GM18868 (cell line): ENCODE data around the gene TENT4A.
"Not testable (repeated sequence)": the region's sequence is repeated elsewhere in the genome, so short reads cannot be mapped to it uniquely, and the experiment has no call there.

Experiments
- ATAC-seq: cut with Tn5 transposase; IDR thresholded peaks from one replicate; pipeline ENCODE4 v1.9.1; 2021; ENCODE audit warnings: mild to moderate bottlenecking, moderate library complexity; ENCODE audit not compliant: unreplicated experiment

Gene TENT4A

DNA sequence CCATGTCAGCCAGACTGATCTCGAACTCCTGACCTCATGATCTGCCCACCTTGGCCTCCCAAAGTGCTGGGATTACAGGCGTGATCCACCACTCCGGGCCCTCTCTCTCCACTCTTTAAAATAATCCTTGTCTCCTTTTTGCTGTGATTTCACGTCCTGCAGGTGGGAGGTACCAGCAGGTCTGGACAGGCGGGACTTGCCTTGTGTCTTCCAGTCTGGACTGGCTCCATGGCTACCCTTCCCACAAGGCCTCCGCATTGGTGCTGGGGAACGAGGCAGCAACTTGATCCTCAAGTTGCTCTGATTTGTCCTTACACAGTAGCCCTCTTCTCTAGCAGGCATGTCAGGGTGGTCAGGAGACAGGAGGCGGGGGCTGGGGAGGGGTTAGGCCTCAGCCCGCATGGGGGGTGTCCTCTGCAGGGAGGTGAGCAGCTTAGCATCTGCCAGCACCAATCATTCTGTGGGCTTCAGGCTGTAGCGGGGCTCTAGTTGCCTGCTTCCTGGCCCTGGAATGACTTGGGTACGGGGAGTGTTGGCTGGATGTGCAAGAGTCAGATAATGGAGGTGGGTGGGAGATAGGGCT is 54.3 kb downstream of the TENT4A start:
- ATAC-seq = no peak

DNA sequence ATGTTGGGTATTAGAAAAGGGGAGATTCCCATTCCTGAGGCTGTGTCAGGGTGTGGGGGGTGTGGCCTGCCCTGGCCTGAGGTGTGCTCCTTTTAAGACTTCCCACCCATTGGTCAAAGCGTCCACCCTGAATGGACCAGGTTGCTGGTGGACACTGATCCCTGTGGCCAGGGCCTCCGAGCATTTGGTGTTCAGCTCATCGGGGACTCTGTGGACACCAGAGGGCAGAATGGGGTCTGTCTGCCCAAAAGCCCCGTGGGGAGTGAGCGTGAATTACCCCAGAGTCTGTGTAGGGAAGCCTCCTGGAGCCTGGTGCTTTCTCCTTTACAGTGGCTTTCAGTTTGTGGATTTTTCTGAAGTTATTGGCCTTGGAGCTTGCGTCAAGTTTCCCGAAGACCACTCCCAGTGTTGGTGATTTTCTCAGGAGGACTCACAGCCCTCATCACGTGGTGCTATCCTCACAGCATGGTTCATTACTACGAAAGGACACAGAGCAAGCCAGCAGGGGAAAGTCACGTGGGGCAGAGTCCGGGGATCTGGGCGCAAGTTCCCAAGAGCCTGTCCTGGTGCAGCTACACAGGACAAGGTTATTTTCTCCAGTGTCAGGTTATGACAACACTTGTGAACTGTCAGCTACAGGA is 55.5 kb downstream of the TENT4A start:
- ATAC-seq = no peak

DNA sequence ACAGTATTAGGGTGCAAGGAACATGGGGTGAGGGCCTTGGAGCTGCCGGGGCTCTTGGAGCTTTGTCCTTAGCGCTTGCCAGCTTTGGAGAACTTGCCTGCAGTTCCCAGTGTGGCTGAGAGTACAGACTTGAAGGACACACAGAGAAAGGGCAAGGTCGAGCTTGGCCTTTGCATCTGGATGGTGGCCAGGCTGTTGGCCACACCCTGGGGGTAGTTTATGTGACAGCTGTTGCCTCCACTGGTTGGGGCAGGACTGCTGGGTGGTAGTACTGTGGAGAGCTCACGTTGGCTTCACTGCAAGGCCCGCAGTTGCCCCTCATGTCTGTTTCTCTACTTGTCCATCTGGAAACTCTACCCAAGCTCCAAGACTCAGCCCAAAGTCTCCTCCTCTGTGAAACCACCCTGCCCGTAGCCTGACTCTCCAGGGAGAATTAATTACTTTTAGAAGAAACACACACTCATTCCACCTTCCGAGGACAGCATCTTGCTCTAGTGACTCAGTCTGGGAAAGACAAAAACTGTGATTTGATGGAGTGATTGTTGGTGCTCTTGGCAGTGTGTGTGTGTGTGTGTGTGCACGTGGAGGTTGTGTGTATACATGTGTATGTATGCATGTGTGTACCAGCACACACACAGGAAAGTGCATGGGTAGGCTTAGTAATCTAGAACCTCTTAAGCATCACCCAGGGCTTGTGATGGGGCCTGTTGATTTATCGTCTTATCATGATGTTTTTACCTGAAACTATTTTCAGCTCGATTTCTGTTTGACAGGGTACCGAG is 57.8 kb downstream of the TENT4A start:
- ATAC-seq = no peak

DNA sequence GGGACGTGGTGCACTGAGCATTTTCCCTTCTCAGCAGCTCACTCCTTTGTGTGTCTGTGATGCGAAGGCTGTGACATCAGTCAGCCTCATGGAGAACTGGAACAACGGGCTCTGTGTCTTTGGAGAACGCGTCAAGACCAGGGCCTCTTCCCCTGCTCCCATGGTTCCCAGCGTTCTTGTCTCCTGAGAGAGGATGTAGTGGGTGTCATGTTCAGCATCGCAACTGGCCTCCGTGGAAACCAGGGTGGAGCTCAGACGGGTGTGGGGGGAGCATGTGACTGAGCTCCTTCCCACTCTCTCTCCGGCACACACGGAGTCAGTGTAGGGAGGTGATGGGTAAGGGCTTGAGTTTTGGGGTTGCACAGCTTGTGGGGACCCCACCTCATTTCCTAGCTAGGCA is 59.7 kb downstream of the TENT4A start:
- ATAC-seq = no peak

DNA sequence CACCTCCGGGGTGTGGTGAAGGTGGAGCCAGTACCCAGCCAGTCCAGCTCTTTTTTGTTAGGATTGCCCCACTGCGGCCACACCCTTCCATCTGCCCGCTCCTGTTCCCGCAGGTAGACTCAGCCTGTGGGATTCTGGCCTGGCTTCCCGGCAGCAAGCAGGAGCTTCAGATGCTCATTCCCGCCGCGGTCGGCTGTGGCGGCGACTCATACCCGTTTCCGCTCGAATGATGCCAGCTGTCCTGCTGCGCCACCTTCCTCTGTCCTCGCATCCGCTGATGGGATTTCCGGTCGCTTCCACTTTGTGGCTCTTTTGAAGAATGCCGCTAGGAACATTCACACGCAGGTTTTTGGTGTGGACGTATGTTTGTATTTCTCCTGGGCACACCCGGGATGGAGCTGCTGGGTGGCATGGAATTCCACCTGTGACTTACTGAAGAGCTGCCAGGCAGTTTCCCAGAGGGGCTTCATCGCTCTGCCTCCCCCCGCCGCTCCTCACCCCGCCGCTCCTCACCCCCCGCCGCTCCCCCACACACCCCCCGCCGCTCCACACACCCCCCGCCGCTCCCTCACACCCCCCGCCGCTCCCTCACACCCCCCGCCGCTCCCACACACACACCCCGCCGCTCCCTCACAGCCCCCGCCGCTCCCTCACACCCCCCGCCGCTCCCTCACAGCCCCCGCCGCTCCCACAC is 60.3 kb downstream of the TENT4A start:
- no peak for ATAC-seq

DNA sequence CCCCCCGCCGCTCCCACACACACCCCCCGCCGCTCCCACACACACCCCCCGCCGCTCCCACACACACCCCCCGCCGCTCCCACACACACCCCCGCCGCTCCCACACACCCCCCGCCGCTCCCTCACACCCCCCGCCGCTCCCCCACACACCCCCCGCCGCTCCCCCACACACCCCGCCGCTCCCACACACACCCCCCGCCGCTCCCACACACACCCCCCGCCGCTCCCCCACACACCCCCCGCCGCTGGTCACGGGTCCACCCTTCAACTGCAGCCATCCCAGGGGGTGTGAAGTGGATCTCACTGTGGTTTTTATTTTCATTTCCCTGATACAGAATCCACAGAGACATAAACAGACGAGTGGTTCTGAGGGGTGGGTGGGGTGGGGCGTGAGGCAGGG is 61.0 kb downstream of the TENT4A start:
- not testable (repeated sequence) for ATAC-seq

DNA sequence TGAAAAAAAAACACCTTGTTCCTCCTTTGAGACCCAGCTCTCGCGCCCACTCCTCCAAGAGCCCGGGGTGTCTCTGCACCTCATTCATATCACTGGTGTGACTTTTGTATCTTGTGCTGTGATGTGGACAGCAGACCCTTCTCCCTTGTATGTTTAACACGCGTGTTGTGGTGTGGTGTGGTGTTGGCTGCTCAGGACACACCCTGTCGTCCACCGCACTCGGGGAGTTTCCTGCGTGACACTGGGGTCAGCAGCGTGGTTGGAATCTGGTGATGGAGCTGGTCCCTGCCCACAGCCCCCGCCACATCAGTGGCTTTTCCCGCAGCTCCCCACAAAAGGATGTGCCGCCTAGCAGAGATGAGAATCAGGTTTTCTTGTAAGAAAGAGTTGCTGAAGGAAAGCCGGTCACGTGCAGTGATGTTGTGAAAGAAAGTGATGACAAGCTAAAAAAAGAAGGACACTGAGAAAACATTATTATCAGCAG is 61.5 kb downstream of the TENT4A start:
- no peak for ATAC-seq

DNA sequence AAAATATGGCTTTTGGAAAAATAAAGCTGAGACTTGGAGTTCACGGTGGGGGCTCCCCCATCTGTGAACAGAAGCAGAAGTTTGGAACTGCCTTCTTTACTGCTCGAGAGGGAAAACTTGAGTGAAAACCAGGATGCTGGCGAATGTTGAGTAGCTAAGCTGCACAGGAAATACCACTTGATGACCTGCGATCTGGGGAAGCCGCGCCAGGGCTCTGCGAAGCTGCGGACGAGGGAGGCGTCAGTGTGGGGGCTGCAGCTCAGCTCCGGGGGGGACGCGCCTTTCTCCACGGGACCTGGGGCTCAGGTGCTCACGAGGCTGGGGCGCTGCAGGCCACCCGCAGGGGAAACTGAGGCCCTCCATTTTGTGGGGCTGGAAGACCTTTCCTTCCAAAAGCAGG is 62.3 kb downstream of the TENT4A start:
- no peak for ATAC-seq

DNA sequence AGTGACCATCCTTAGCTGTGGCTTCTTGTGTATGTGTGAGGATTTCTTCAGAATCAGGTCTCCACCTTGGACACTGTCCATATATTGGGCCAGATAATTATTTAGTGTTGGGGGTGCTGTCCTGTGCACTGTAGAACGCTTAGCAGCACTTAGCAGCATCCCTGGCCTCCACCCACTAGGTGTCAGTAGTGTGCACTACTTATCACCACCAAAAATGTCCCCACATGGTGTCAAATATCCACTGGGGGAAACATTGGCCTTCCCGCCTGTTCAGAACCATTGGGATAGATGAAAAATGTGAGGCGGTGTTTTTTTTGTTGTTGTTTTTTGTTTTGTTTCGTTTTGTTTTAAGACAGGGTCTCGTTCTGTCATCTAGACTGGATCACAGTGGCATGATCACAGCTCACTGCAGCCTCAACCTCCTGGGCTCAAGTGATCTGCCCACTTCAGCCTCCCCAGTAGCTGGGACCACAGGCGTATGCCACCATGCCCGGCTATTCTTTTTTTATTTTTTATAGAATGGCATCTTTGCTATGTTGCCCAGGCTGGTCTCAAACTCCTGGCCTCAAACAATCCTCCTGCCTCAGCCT is 67.7 kb downstream of the TENT4A start:
- peak; percentile 88 for ATAC-seq

DNA sequence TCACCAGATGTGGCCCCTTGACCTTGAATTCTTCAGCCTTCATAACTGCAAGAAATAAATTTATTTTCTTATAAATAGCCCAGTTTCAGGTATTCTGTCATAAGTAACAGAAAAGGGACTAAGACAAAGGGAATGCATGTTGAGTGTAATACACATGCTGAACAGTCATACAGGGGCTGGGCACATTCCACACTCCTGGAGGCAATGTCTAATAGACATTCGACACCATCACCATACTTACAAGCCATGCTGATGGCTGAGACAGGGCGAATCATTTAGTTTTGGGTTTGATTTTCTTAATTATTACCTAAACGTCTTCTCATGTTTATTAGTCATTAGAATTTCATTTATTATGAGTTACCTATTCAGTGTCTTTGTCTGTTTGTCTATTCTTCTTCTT is 68.5 kb downstream of the TENT4A start:
- no peak for ATAC-seq

DNA sequence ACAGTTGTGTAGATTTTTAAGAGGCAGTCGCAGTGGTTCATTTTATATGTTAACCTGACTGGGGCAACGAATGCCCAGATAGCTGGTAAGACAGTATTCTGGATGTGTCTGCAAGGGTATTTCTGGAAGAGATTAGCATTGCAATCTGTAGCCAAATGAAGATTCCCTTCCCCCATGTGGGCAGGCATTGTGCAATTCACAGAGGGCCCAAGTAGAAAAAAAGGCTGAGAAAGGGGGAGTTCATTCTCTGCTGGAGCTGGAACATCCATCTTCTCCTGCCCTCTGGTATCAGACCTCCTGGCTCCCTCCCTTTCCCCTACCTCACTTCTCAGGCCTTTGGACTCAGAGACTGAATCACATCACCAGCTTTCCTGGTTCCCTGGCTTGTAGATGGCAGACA is 70.6 kb downstream of the TENT4A start:
- ATAC-seq = no peak

DNA sequence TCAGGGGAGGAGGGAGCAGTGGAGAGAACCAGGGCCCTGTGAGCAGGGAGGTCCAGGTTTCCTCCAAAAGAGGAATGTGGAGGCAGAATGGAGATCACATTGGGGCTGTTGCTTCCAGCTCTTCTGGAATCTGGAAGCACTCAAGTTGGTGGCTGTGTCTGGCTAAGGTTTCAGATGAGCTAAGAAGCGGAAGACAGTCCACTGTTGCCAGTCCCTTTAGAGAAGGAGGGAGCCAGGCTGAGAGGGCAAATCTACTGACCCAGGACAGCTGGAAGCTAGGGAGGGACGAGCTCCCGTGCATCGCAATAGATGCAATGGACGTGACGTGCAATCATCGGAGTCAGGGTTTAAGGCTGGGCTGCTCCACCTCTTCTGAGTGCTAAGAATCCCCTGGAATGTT is 71.2 kb downstream of the TENT4A start:
- no peak for ATAC-seq

DNA sequence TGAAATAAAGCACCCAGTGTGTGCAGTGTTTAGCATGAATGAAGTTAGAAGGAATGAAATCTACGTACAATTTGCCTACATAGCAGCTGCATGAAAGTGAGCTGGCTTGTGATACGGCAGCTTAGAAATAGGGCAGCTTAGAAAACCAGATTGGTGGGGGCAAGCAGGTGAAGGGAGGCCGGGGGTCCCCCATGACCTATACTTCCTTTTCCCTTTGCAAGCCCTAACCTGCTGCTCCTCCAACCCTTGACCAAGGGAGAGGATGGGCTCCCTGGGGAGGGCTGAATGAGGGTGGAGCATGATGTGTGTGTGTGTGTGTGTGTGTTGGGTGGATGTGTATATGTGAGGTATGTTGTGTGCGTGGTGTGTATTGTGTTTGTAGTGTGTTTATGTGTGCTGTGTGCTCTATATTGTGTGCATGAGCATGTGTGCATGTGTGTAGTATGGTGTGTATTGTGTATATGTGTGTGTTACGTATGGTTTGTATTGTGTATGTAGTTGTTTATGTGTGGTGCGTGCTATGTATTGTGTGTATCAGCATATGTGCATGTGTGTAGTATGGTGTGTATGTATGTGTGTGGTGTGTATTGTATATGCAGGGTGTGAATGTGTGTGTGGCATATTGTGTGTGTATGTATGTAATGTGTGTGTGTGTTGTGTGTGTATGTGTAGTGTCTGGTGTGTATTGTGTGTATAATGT is 72.1 kb downstream of the TENT4A start:
- no peak for ATAC-seq

DNA sequence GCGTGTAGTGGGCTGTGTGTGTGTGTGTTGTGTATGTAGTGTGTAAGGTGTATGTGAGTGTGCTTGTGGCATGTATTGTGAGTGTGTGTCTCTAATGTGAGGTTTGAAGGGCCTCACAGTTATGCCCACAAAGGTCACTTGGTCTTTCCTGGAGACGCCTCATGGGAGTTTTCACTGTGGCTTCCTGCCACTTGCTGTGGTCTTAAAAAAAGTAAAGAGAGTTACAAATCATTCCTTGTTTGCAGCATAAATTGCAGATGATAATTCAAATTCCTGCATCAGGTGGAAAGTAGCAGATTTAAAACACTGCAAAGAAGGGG is 72.6 kb downstream of the TENT4A start:
- no peak for ATAC-seq

DNA sequence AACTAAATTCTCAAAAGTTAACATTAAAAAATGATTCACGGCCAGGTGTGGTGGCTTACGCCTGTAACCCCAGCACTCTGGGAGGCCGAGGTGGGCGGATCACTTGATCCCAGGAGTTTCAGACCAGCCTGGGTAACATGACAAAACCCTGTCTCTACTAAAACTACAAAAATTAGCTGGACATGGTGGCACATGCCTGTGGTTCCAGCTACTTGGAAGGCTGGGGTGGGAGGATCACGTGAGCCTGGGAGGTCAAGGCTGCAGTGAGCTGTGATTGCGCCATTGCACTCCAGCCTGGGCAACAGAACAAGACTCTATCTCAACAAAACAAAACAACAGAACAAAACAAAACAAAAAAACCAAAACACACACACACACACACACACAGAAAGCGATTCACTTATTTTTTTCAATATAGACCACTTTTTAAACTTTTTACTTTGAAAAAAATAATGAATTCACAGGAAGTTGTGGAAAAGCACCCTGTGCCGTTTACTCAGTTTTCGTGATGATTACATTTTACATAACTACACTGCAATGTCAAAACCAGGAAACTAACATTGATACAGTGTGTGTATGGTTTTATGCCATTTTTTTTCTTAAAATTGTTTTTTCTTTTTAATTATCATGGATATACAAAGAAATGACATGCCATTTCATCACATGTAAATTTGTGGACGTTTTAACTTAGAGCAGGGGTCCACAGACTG is 73.7 kb downstream of the TENT4A start:
- no peak for ATAC-seq

DNA sequence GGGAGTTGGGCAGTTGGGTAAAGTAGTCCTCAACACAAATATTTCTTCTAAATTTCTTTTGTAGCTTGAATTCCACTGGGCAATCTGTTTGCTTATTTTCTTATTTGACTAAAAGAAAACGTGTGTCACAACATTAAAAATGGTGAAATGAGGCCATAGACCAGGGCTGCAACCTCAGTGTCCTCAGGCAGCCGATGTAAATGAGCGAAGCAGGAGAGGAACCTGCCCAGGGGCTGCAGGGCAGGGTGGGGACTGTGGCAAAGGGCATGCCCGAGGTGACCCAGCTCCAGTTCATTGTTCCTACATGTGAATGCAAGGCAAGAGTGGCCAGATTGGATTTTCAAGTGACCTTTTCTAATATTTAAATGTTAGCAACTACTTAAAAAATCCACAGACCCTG is 74.7 kb downstream of the TENT4A start:
- no peak for ATAC-seq

DNA sequence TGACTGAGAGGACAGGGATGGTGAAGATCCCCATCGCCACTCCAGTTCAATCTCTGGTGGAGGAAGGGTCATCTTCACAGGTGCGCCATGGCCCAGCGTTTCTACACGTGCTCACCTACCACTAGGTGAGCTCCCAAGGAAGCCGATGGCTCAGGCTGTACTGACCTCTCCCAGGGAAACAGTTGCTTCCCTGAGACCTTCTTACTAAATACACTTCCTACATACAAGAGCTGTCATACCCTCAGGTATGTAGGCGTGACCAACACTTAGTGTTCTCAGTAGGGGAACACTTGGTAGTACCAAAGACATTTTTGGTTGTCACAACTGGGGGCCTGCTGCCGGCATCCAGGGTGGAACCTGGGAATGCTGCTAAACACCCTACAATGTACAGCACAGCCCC is 75.2 kb downstream of the TENT4A start:
- ATAC-seq = no peak

DNA sequence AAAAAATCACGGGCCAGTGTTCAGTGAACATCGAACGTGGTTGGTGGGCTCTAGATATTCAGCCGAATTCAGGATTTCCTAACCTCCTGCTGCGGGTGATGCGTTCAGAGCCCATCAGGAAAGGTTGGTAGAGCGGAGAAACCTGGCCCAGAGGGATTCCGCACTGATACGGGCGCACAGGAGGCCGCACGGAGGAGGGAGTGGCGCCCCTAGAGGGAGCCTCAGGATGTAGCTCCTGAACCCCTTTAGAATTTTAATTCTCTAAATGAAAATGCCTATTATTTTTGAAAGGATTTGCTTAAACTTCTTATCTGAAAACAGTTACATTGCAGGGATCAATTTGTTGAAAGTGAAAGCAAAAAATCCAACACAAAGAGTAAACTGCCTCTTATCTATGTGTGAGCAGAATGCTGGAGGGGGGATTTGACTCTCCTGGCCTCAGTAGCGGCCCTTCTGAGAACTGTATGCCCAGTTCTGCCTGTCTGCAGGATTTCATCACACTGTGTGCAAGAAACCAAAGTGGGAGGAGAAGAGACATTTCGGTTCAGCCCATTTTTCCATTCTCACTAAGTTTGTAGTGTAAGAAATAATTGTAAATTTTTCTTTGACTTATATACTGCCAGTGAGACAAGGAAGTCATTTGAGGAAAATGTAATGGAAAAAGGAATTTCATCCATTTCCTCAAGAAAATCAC is 75.9 kb downstream of the TENT4A start:
- ATAC-seq = no peak

DNA sequence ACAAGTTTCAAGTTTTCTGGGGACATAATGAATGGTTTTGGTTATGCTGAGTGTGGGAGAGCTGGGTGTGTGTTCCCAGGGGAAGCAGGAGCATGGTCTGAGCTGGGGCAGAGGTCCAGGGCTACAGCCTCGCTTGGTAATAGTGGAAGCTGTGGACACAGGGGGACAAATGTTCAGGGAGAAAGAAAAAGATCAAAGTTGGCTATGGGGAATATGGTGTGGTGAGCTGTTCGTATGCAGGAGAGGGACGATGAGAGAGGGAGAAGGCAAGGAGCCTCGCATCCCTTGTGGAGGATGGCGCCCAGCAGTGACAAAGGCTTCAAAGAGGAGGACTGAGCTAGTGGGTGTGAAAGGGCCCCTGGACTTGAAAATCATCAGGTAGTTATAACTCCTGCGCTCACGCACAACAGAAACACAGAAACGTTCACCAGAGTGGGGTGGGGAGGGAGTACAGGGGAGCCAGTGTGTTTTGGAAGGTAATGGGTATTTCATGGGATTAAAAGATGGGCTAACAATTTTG is 77.2 kb downstream of the TENT4A start:
- no peak for ATAC-seq
